Inferior parietal cortex (tissue), 1 donor: Measurements from ENCODE around the gene PRPF19.

Experiments
- DNase-seq: peaks from one replicate; pipeline ENCODE4 v3.0.0-alpha.2; 2016; ENCODE audit errors: extremely low spot score

The PRPF19 gene

GRCh38 chr11:60873533-60873932 lies 32.9 kb downstream of the PRPF19 start:
- DNase-seq: no peak

- no peak for DNase-seq
Observed at GRCh38 chr11:60872961-60873524, 33.3 kb downstream of the PRPF19 start.

GRCh38 chr11:60872124-60872960 lies 34.0 kb downstream of the PRPF19 start:
- no peak for DNase-seq

- no peak for DNase-seq
Observed at GRCh38 chr11:60871378-60872061, 34.9 kb downstream of the PRPF19 start.

- no peak for DNase-seq
Observed at GRCh38 chr11:60870733-60871377, 35.5 kb downstream of the PRPF19 start.

GRCh38 chr11:60870276-60870675 lies 36.1 kb downstream of the PRPF19 start:
- no peak for DNase-seq

GRCh38 chr11:60869451-60869825 lies 36.9 kb downstream of the PRPF19 start:
- no peak for DNase-seq

- no peak for DNase-seq
Observed at GRCh38 chr11:60868682-60869450, 37.5 kb downstream of the PRPF19 start.

- no peak for DNase-seq
Observed at GRCh38 chr11:60867871-60868681, 38.3 kb downstream of the PRPF19 start.

- DNase-seq: no peak
Observed at GRCh38 chr11:60866911-60867870, 39.2 kb downstream of the PRPF19 start, which contains the start of gene ZP1. Gene ZP1, plus strand, starts transcription at chr11:60867542. Its CDS starts 20 bp downstream, at chr11:60867562.

- DNase-seq: no peak
Observed at GRCh38 chr11:60864856-60865513, 41.4 kb downstream of the PRPF19 start.

GRCh38 chr11:60863550-60864521 lies 42.5 kb downstream of the PRPF19 start:
- DNase-seq: no peak

- no peak for DNase-seq
Observed at GRCh38 chr11:60862171-60862570, 44.2 kb downstream of the PRPF19 start.

GRCh38 chr11:60860943-60861342 lies 45.4 kb downstream of the PRPF19 start:
- no peak for DNase-seq

- DNase-seq: no peak
Observed at GRCh38 chr11:60859616-60860250, 46.7 kb downstream of the PRPF19 start.

- no peak for DNase-seq
Observed at GRCh38 chr11:60858731-60859464, 47.5 kb downstream of the PRPF19 start.
